ENCODE measurements around the gene BFSP2. TPM values are rescaled to one million over a fixed set of nuclear protein-coding genes. Genes with fewer than 3 reads are reported as not detected.

BFSP2 gene, protein sequence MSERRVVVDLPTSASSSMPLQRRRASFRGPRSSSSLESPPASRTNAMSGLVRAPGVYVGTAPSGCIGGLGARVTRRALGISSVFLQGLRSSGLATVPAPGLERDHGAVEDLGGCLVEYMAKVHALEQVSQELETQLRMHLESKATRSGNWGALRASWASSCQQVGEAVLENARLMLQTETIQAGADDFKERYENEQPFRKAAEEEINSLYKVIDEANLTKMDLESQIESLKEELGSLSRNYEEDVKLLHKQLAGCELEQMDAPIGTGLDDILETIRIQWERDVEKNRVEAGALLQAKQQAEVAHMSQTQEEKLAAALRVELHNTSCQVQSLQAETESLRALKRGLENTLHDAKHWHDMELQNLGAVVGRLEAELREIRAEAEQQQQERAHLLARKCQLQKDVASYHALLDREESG
- total RNA-seq: not detected
- polyA plus RNA-seq: not detected
- long read RNA-seq, donor 1: 0 reads
- long read RNA-seq, donor 2: 0 reads
- long read RNA-seq, donor 3: 0 reads
- long read RNA-seq, donor 4: 0 reads
- long read RNA-seq, donor 5: 0 reads
- long read RNA-seq, donor 6: 0 reads
- long read RNA-seq, donor 7: 0 reads
- long read RNA-seq, donor 8: 0 reads
- long read RNA-seq, donor 9: 0 reads
- long read RNA-seq, donor 10: 0 reads

DNA sequence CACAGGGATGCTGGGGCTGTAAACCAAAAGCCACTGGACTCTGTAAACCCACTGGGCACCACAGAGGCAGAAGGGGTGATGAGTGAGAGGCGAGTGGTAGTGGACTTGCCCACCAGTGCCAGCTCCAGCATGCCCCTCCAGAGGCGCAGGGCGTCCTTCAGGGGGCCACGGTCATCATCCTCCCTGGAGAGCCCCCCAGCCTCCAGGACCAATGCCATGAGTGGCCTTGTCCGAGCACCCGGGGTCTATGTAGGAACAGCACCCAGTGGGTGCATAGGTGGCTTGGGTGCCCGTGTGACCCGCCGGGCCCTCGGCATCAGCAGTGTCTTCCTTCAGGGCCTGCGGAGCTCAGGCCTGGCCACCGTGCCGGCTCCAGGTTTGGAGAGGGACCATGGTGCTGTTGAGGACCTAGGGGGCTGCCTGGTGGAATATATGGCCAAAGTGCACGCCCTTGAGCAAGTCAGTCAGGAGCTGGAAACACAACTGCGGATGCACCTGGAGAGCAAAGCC, at the start of gene BFSP2:
Gene BFSP2, plus strand, starts transcription at position 51 of the 510 bp plus-strand sequence. Its CDS starts 28 bp downstream, at position 79.
- Histone ChIP-seq H3K4me1 (replicated peaks in 1 of 2) (no peaks in the 10 kb centered on the region), H3K27me3 (no peaks in the 10 kb centered on the region), H3K4me3 (no peak within 1 kb of the TSS), H3K9me3 (replicated peaks in 1 of 3) (no peaks in the 10 kb centered on the region), H3K27ac (no peak within 1 kb of the TSS), H3K36me3 (replicated peaks in 1 of 2) (peaks cover 0 to 3% of the 10 kb centered on the region in 2 donors)
- TF ChIP-seq POLR2A (IDR thresholded peaks at IDR 0.05) (no peak), CTCF (IDR thresholded peaks at IDR 0.05) (no peak)
- 93 to 96% (median 95%) methylated on average over 4 to 15 of the region's 15 CpGs for WGBS, 4 donors
- no peak for DNase-seq
- intact Hi-C loops (cut with DNase I): no loop called here

- TF ChIP-seq CTCF (IDR thresholded peaks at IDR 0.05) (no peak), POLR2A (IDR thresholded peaks at IDR 0.05) (no peak)
- no peak for DNase-seq
- 86 to 90% (median 87%) methylated on average over 4 of the region's 4 CpGs for WGBS, 4 donors
- H3K4me3 ChIP-seq: no peak overlapping the region
- no peaks in the 10 kb centered on the region for H3K4me1 ChIP-seq (replicated peaks in 1 of 2)
- no peaks in the 10 kb centered on the region for H3K27me3 ChIP-seq
- H3K9me3 ChIP-seq (replicated peaks in 1 of 3): no peaks in the 10 kb centered on the region
- no peaks in the 10 kb centered on the region for H3K36me3 ChIP-seq (replicated peaks in 1 of 2)
- intact Hi-C loops (cut with DNase I): no loop called here
- no peak overlapping the region for H3K27ac ChIP-seq
These were observed 45.1 kb upstream of the BFSP2 start for GRCh38 chr3:133354721-133355120.

- whole genome bisulfite sequencing, 4 donors: 86 to 95% (median 91%) methylated on average over 2 of the region's 2 CpGs
- intact Hi-C loops (cut with DNase I): no loop called here
- Histone ChIP-seq H3K4me1 (replicated peaks in 1 of 2) (no peaks in the 10 kb centered on the region), H3K9me3 (replicated peaks in 1 of 3) (no peaks in the 10 kb centered on the region), H3K27ac (no peak overlapping the region), H3K4me3 (no peak overlapping the region), H3K27me3 (no peaks in the 10 kb centered on the region), H3K36me3 (replicated peaks in 1 of 2) (no peaks in the 10 kb centered on the region)
- DNase-seq: no peak
- TF ChIP-seq POLR2A (IDR thresholded peaks at IDR 0.05): no peak
- no peak for TF ChIP-seq CTCF (IDR thresholded peaks at IDR 0.05)
These were observed 39.4 kb upstream of the BFSP2 start for GRCh38 chr3:133360476-133360875.

DNA sequence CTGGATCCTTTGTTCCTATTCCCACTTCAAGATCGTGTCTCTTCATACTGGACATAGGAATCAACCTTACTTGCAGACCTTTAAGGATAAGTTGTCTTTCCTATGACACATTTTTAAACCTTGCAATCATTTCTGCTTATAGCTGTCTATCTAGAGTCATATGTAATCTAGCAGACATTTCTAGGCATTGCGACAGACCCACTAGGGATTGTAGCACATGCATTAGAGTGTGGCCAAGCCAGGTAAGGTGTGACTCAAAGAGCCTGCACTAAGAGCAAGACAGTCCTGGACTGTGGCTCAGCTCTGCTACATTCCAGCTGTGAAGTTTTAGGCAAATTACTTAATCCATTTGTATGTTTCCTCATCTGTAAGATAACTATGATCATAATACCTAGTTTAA, 38.8 kb upstream of the BFSP2 start:
- H3K27ac ChIP-seq: no peak overlapping the region
- no peaks in the 10 kb centered on the region for H3K4me1 ChIP-seq (replicated peaks in 1 of 2)
- H3K36me3 ChIP-seq (replicated peaks in 1 of 2): no peaks in the 10 kb centered on the region
- no peak for TF ChIP-seq CTCF (IDR thresholded peaks at IDR 0.05)
- DNase-seq: no peak
- no peaks in the 10 kb centered on the region for H3K27me3 ChIP-seq
- WGBS, 4 donors: 91 to 97% (median 96%) methylated on average over 2 of the region's 2 CpGs
- intact Hi-C loops (cut with DNase I): no loop called here
- no peak overlapping the region for H3K4me3 ChIP-seq
- no peaks in the 10 kb centered on the region for H3K9me3 ChIP-seq (replicated peaks in 1 of 3)
